ENCODE measurements around the gene CD22. TPM values are rescaled to one million over a fixed set of nuclear protein-coding genes. Genes with fewer than 3 reads are reported as not detected.

Gene CD22
- total and polyA plus RNA-seq, 9 donors: 54.2 to 264 (median 113) TPM

DNA sequence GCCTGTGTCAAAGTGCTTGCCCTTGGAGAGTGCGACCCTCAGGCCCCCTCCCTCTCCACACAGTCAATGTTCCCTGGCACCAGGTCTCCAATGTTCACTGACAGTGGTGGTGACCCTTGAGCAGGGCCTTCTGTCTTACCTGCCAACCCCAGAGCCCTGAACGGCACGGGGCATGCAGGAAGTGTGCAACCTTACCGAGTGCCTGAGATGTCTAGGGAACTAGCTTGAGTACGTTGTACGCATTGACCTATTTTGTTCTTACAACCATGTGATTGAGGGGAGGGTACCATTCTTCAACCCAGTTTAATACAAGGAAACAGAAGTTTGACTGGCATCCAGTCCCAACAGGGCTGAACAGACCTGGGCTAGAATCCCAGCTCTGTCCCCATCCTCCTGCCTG is 23.8 kb upstream of the CD22 start:
- no peak overlapping the region for H3K27ac ChIP-seq
- intact Hi-C loops (cut with DNase I): loop anchor here in 1 of 4 donors (5.0 kb wide), 1 partner anchor 33 kb away; no protein-coding TSS in a partner anchor
- WGBS, 3 donors: 84 to 91% (median 88%) methylated on average over 6 of the region's 6 CpGs
- TF ChIP-seq, protein P1, sequence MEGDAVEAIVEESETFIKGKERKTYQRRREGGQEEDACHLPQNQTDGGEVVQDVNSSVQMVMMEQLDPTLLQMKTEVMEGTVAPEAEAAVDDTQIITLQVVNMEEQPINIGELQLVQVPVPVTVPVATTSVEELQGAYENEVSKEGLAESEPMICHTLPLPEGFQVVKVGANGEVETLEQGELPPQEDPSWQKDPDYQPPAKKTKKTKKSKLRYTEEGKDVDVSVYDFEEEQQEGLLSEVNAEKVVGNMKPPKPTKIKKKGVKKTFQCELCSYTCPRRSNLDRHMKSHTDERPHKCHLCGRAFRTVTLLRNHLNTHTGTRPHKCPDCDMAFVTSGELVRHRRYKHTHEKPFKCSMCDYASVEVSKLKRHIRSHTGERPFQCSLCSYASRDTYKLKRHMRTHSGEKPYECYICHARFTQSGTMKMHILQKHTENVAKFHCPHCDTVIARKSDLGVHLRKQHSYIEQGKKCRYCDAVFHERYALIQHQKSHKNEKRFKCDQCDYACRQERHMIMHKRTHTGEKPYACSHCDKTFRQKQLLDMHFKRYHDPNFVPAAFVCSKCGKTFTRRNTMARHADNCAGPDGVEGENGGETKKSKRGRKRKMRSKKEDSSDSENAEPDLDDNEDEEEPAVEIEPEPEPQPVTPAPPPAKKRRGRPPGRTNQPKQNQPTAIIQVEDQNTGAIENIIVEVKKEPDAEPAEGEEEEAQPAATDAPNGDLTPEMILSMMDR (IDR thresholded peaks at IDR 0.05): no peak
- TF ChIP-seq POLR2A (IDR thresholded peaks at IDR 0.05) (no peak), EP300 (IDR thresholded peaks at IDR 0.05) (no peak)
- no peak for DNase-seq
- H3K9me3 ChIP-seq: no peaks in the 10 kb centered on the region
- no peaks in the 10 kb centered on the region for H3K27me3 ChIP-seq
- peaks cover 19% of the 10 kb centered on the region for H3K4me1 ChIP-seq (ENCODE audit: insufficient read depth)
- H3K4me3 ChIP-seq: no peak overlapping the region
- H3K36me3 ChIP-seq: no peaks in the 10 kb centered on the region

- no peaks in the 10 kb centered on the region for H3K9me3 ChIP-seq
- intact Hi-C loops (cut with DNase I): loop anchor here in 2 of 4 donors (2.0 to 5.0 kb wide), 2 partner anchors 28 to 34 kb away; no protein-coding TSS in a partner anchor
- no peaks in the 10 kb centered on the region for H3K36me3 ChIP-seq
- TF ChIP-seq POLR2A (IDR thresholded peaks at IDR 0.05) (no peak), EP300 (IDR thresholded peaks at IDR 0.05) (no peak)
- TF ChIP-seq, protein P1 (IDR thresholded peaks at IDR 0.05): no peak
- DNase-seq: no peak
- peaks cover 29% of the 10 kb centered on the region for H3K4me1 ChIP-seq (ENCODE audit: insufficient read depth)
- H3K27ac ChIP-seq: peak overlapping the region in 1 of 2 donors; percentile 91
- H3K27me3 ChIP-seq: no peaks in the 10 kb centered on the region
- WGBS, 3 donors: 84 to 92% (median 91%) methylated on average over 20 of the region's 20 CpGs
- H3K4me3 ChIP-seq: no peak overlapping the region
These were observed 22.3 kb upstream of the CD22 start for GRCh38 chr19:35306473-35307246.

- intact Hi-C loops (cut with DNase I): loop anchor here in 2 of 4 donors (2.0 to 5.0 kb wide), 2 partner anchors 29 to 36 kb away; no protein-coding TSS in a partner anchor
- no peak for TF ChIP-seq POLR2A (IDR thresholded peaks at IDR 0.05)
- no peak for TF ChIP-seq EP300 (IDR thresholded peaks at IDR 0.05)
- TF ChIP-seq, protein P1 (IDR thresholded peaks at IDR 0.05): no peak
- H3K4me1 ChIP-seq (ENCODE audit: insufficient read depth): peaks cover 33% of the 10 kb centered on the region
- no peaks in the 10 kb centered on the region for H3K36me3 ChIP-seq
- no peak overlapping the region for H3K4me3 ChIP-seq
- WGBS, 3 donors: 11 to 21% (median 18%) methylated on average over 10 of the region's 10 CpGs
- no peaks in the 10 kb centered on the region for H3K27me3 ChIP-seq
- peak overlapping the region; percentile 52 to 91 for H3K27ac ChIP-seq
- peak; percentile 47 to 75 (median 61) for DNase-seq
- H3K9me3 ChIP-seq: no peaks in the 10 kb centered on the region
These were observed 21.1 kb upstream of the CD22 start for GRCh38 chr19:35307931-35308330.

GRCh38 chr19:35308910-35309309 is 20.1 kb upstream of the CD22 start:
- TF ChIP-seq, protein P1 (IDR thresholded peaks at IDR 0.05): no peak
- TF ChIP-seq POLR2A (IDR thresholded peaks at IDR 0.05): no peak
- no peak for TF ChIP-seq EP300 (IDR thresholded peaks at IDR 0.05)
- no peaks in the 10 kb centered on the region for H3K9me3 ChIP-seq
- intact Hi-C loops (cut with DNase I): loop anchor here in 1 of 4 donors (5.0 kb wide), 1 partner anchor 37 kb away; no protein-coding TSS in a partner anchor
- H3K27ac ChIP-seq: peak overlapping the region in 1 of 2 donors; percentile 91
- DNase-seq: peak in 1 of 5 donors; percentile 26
- no peaks in the 10 kb centered on the region for H3K27me3 ChIP-seq
- no peaks in the 10 kb centered on the region for H3K36me3 ChIP-seq
- peaks cover 35% of the 10 kb centered on the region for H3K4me1 ChIP-seq (ENCODE audit: insufficient read depth)
- WGBS, 3 donors: 26 to 39% (median 30%) methylated on average over 7 of the region's 7 CpGs
- no peak overlapping the region for H3K4me3 ChIP-seq

Measured in ovary (tissue), 9 donors.